VCaP (cell line): ENCODE data around the gene RNF168.
"Not testable (repeated sequence)": the region's sequence is repeated elsewhere in the genome, so short reads cannot be mapped to it uniquely, and the experiment has no call there.

Source experiments
- H3K27ac ChIP-seq: fragments of 450-650 bp; 2 replicates; pipeline ENCODE4 v1.5.1; 2017
- TF ChIP-seq, protein P1 (sequence below): fragments of 450-650 bp; conservative IDR thresholded peaks from 2 replicates; pipeline ENCODE4 v1.5.1; 2017; ENCODE audit warnings: mild to moderate bottlenecking, moderate library complexity

RNF168 gene

DNA sequence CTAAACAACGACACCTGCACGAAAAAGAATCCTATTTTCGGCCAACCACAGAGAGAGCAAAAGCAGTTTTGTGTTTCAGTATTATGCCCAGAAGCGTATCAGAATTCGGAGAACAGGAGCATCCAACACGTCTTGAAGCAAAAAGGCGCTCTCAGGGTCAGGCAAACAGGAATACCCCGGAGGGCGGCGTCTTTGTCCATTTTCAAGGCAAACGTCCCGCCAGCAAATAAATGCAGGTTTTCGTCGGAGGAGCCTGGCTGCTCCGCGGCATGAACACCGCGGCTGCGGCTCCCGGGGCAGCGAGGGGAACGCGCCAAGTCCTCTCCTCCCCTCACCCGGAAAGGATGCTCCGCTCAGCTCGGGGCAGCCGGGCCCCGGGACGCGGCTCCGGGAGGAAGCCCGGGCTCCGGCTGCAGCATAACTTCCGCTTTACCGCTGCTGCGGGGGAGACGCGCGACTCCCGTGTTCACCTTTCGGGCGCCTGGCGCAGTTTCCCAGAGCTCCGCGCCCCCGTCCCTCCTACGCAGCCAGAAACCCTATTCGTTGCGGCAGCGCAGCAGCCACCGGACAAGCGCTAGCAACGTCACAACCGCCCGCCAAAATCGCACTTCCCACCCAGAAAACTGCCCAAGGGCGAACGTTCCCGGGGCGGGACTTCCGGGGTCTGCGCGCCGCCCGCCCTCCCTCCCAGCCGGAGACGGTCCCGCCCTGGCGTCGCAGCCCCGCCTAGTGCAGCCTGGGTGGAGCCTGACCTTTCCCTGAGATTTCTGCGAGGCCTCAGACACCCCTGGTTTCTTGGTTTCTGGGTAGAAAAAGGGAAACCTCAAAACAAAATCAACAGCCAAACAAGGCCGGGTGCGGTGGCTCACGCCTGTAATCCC lies at the start of gene RNF168:
RNF168 (minus strand) TSS at position 573 of the 881 bp plus-strand sequence. CDS start 595 bp downstream, outside the sequence.
- TF ChIP-seq, protein P1, sequence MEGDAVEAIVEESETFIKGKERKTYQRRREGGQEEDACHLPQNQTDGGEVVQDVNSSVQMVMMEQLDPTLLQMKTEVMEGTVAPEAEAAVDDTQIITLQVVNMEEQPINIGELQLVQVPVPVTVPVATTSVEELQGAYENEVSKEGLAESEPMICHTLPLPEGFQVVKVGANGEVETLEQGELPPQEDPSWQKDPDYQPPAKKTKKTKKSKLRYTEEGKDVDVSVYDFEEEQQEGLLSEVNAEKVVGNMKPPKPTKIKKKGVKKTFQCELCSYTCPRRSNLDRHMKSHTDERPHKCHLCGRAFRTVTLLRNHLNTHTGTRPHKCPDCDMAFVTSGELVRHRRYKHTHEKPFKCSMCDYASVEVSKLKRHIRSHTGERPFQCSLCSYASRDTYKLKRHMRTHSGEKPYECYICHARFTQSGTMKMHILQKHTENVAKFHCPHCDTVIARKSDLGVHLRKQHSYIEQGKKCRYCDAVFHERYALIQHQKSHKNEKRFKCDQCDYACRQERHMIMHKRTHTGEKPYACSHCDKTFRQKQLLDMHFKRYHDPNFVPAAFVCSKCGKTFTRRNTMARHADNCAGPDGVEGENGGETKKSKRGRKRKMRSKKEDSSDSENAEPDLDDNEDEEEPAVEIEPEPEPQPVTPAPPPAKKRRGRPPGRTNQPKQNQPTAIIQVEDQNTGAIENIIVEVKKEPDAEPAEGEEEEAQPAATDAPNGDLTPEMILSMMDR: no peak
- peak within 1 kb of the TSS; percentile 92 for H3K27ac ChIP-seq

DNA sequence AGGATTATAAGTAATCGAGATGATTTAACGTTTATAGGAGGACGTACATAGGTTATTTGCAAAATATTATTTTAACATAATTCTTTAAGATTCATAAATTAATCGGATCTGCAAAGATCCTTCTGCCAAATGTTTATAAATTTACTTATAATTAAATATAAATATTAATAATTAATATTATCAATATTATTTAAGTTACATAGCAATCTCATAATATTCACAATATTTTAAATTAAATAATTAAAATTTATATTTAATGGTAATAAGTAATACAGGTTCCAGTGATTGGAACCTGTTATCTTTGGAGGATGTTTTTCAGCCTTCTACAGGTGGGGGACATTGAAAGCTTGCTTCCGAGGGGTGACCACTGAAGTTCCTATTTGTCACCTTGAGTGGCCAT lies 48.7 kb upstream of the RNF168 start:
- TF ChIP-seq, protein P1: no peak
- H3K27ac ChIP-seq: no peak overlapping the region

DNA sequence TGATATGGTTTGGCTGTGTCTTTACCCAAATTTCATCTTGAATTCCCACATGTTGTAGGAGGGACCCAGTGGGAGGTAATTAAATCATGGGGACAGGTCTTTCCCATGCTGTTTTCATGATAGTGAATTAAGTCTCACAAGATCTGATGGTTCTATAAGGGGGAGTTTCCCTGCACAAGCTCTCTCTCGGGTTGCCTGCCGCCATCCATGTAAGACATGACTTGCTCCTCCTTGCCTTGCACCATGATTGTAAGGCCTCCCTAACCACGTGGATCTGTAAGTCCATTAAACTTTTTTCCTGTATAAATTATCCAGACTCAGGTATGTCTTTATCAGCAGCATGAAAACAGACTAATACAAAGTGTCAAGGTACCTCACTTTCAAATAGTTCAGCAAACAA lies 46.6 kb upstream of the RNF168 start:
- not testable (repeated sequence) for H3K27ac ChIP-seq

GRCh38 chr3:196549312-196549711 lies 45.7 kb upstream of the RNF168 start:
- H3K27ac ChIP-seq: not testable (repeated sequence)

GRCh38 chr3:196547067-196547466 lies 43.5 kb upstream of the RNF168 start:
- TF ChIP-seq, protein P1: no peak
- H3K27ac ChIP-seq: peak overlapping the region; percentile 40

DNA sequence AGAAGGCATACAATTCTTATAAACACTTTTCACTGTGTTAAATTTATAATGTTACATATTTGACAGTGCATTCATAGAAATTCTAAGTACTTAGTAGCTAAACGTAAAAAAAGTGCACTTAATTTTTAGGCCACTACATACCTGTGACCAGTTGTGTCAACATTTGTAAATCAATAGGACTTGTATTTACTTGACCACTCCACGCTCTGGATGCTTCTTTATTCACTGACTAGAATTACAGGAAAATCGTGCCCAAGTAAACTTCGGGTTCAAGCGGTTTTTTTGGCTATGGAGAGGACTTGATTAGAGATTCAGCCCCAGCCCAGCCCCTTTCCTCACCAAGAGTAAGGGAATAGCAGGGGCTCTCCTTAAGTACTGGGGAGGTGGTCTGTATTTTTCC lies 43.0 kb upstream of the RNF168 start:
- TF ChIP-seq, protein P1: no peak
- peak overlapping the region; percentile 40 for H3K27ac ChIP-seq

- H3K27ac ChIP-seq: no peak overlapping the region
- TF ChIP-seq, protein P1: no peak
These were observed 41.0 kb upstream of the RNF168 start for GRCh38 chr3:196544491-196544992.

DNA sequence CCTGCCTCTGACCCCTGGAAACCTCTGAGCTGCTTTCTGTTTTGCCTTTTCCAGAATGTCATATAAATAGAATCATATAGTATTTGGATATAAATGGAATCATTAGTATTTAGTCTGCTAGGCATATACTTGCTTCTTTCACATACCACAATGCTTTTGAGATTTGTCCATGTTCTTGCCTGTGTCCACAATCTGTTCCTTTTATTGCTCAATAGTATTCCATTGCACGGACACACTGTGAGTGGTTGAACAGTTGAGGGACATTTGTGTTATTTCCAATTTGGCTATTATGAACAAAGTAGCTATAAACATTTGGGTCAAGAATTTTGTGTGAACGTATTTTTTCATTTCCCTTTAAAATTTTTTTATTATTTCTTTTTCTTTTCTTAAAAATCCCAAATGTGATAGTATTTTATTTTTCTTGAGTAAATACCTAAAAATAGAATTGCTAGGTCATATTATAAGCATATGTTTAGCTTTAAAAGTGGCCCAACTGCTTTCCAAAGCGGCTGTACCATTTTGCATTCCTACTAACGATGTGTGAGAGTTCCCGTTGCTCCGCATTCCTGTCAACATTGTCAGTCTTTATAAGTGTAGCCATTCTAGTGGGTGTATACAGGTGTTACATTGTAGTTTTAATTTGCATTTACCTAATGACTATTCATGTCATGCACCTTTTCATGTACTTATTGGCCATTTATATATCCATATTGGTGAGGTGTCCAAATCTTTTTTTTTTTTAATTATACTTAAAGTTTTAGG lies 38.3 kb upstream of the RNF168 start:
- TF ChIP-seq, protein P1: no peak
- no peak overlapping the region for H3K27ac ChIP-seq
